BLaER1 (cell line): Measurements from ENCODE around the gene CCBE1.
A peak's percentile ranks its signal among the peaks of the same experiment; 100 is the strongest.

Experiments used
- H3K27ac ChIP-seq: shearing (Covaris generic); formaldehyde crosslinking; 2 replicates; pipeline ENCODE4 v1.8.1; 2022
- H3K27me3 ChIP-seq: shearing (Covaris generic); formaldehyde crosslinking; 2 replicates; pipeline ENCODE4 v1.8.1; 2022
- H3K36me3 ChIP-seq: shearing (Covaris generic); formaldehyde crosslinking; 2 replicates; pipeline ENCODE4 v1.8.1; 2022
- H3K4me1 ChIP-seq: shearing (Covaris generic); formaldehyde crosslinking; 2 replicates; pipeline ENCODE4 v1.8.1; 2022
- H3K4me2 ChIP-seq: shearing (Covaris generic); formaldehyde crosslinking; 2 replicates; pipeline ENCODE4 v1.8.1; 2022
- H3K4me3 ChIP-seq: shearing (Covaris generic); formaldehyde crosslinking; 2 replicates; pipeline ENCODE4 v1.8.1; 2022
- H3K9ac ChIP-seq: shearing (Covaris generic); formaldehyde crosslinking; 2 replicates; pipeline ENCODE4 v1.8.1; 2022
- H3K9me3 ChIP-seq: shearing (Covaris generic); formaldehyde crosslinking; 2 replicates; pipeline ENCODE4 v1.8.1; 2022
- H4K20me1 ChIP-seq: shearing (Covaris generic); formaldehyde crosslinking; 2 replicates; pipeline ENCODE4 v1.8.1; 2022
- Cebpa-rat ChIP-seq: shearing (Covaris generic); IDR thresholded peaks from 2 replicates; pipeline ENCODE4 v1.8.1; 2022

CCBE1 gene

DNA sequence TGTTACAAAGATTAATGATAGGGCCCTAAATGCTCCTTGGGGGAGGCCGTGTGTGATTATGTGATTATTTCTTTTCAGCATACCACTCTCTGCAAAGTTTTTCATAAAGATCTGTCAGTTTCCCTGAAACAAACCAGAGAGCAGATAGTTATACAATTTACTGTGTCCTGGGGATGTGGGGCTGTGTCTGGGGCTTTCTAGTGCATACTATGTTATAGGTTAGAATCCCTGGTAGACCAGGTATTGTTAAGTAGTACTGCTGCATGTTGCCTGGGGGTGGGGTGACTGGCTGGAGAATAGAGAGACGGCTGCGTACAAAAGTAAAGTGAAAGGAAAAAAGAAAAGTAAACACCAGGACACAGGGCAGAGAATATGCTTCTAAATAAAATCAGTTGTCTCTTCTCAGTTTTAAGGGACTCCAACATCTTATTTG, 3.3 kb upstream of the CCBE1 start:
- Histone ChIP-seq H3K4me3 (no peak overlapping the region), H3K9ac (no peak overlapping the region), H3K4me1 (no peaks in the 10 kb centered on the region), H3K27ac (no peak overlapping the region), H3K9me3 (peaks cover 16% of the 10 kb centered on the region), H3K4me2 (no peak overlapping the region), H3K27me3 (no peaks in the 10 kb centered on the region), H4K20me1 (no peaks in the 10 kb centered on the region), H3K36me3 (no peaks in the 10 kb centered on the region)
- TF ChIP-seq Cebpa-rat = no peak

GRCh38 chr18:59699750-59700534, 2.7 kb upstream of the CCBE1 start:
- H3K27me3 ChIP-seq = no peaks in the 10 kb centered on the region
- peaks cover 16% of the 10 kb centered on the region for H3K9me3 ChIP-seq
- H3K36me3 ChIP-seq = no peaks in the 10 kb centered on the region
- no peak overlapping the region for H3K27ac ChIP-seq
- no peaks in the 10 kb centered on the region for H3K4me1 ChIP-seq
- no peak overlapping the region for H3K4me3 ChIP-seq
- H4K20me1 ChIP-seq = no peaks in the 10 kb centered on the region
- TF ChIP-seq Cebpa-rat = no peak
- no peak overlapping the region for H3K9ac ChIP-seq
- no peak overlapping the region for H3K4me2 ChIP-seq

- Histone ChIP-seq H3K9me3 (peaks cover 16% of the 10 kb centered on the region), H3K4me3 (no peak overlapping the region), H4K20me1 (no peaks in the 10 kb centered on the region), H3K9ac (no peak overlapping the region), H3K4me1 (no peaks in the 10 kb centered on the region), H3K27me3 (no peaks in the 10 kb centered on the region), H3K27ac (no peak overlapping the region), H3K36me3 (no peaks in the 10 kb centered on the region), H3K4me2 (no peak overlapping the region)
- no peak for TF ChIP-seq Cebpa-rat
Observed at GRCh38 chr18:59699061-59699460, 1.8 kb upstream of the CCBE1 start.

- H3K27ac ChIP-seq = no peak overlapping the region
- no peaks in the 10 kb centered on the region; the same call in 1 of the 2 replicates for H3K4me1 ChIP-seq
- no peak overlapping the region for H3K4me2 ChIP-seq
- peaks cover 16% of the 10 kb centered on the region for H3K9me3 ChIP-seq
- H4K20me1 ChIP-seq = no peaks in the 10 kb centered on the region
- no peak overlapping the region for H3K4me3 ChIP-seq
- H3K36me3 ChIP-seq = no peaks in the 10 kb centered on the region
- no peaks in the 10 kb centered on the region for H3K27me3 ChIP-seq
- H3K9ac ChIP-seq = no peak overlapping the region
- TF ChIP-seq Cebpa-rat = no peak
Observed at GRCh38 chr18:59696311-59697235, 650 bp downstream of the CCBE1 start.

DNA sequence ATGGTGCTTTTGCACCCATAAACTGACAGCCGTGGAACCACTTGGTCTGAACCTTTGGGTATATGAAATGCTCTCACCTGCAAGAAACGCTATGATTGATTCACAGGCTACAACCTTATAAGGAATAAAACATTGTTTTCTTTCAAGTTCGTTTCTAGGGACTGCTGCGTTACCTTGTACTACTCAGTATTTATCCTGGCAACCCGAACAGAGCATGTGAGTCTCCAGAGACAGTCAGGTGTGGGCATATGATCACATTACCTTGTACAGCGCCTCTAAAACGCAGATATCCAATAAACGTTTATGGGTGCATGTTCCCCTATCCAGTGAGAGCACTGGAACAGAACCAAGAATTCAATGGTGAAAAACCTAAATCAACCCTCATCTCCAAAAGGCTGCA, 1.7 kb downstream of the CCBE1 start:
- peaks cover 16% of the 10 kb centered on the region for H3K9me3 ChIP-seq
- TF ChIP-seq Cebpa-rat = no peak
- peaks cover 7% of the 10 kb centered on the region for H3K4me1 ChIP-seq
- H3K9ac ChIP-seq = no peak overlapping the region
- no peaks in the 10 kb centered on the region for H3K27me3 ChIP-seq
- H3K4me2 ChIP-seq = no peak overlapping the region
- no peak overlapping the region for H3K27ac ChIP-seq
- H3K36me3 ChIP-seq = no peaks in the 10 kb centered on the region
- no peak overlapping the region for H3K4me3 ChIP-seq
- no peaks in the 10 kb centered on the region for H4K20me1 ChIP-seq

DNA sequence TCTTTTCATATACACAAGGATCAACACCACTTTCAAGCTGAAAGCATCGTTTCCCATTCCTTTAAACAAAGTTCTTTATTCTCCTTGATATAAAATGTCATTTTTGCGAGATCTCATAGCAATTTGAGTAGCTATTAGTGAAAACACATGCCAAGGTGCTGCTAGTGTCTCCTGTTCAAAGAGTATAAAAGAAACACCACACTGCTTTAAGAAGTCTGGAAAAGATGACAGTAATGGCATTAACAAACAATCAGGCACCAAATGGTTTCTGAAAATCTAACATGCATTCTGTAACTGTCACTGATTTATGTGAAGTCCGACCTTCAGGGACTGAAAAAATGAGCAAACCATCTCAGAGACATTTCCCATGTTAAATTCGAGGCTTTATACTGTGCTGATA, 2.4 kb downstream of the CCBE1 start:
- Histone ChIP-seq H4K20me1 (no peaks in the 10 kb centered on the region), H3K4me2 (no peak overlapping the region), H3K27me3 (no peaks in the 10 kb centered on the region), H3K27ac (no peak overlapping the region), H3K36me3 (no peaks in the 10 kb centered on the region), H3K4me3 (no peak overlapping the region), H3K4me1 (peaks cover 15% of the 10 kb centered on the region), H3K9me3 (peaks cover 16% of the 10 kb centered on the region), H3K9ac (no peak overlapping the region)
- no peak for TF ChIP-seq Cebpa-rat

DNA sequence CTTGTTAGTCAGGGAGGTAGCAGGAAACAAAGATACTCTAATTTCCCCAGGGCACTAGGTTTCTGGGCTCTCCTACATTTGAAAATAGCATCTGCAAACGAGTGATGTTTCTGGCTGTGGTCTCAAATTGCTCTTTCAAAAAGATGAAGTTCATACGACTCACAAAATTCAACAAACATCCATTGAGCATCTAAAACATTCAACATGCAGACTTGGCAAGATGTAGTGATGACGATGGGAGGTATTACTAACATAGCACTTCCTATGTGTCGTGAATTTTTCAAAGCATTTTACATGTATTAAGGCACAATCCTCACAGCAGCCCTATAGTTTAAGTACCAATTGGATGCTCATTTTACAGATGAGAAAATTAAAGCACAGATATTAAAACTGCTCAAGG, 5.2 kb downstream of the CCBE1 start:
- Histone ChIP-seq H3K4me1 (peaks cover 15% of the 10 kb centered on the region), H3K27ac (no peak overlapping the region), H3K27me3 (no peaks in the 10 kb centered on the region), H3K4me3 (no peak overlapping the region), H3K9me3 (peaks cover 9% of the 10 kb centered on the region), H3K4me2 (no peak overlapping the region), H3K9ac (no peak overlapping the region), H4K20me1 (no peaks in the 10 kb centered on the region), H3K36me3 (no peaks in the 10 kb centered on the region)
- TF ChIP-seq Cebpa-rat = no peak

DNA sequence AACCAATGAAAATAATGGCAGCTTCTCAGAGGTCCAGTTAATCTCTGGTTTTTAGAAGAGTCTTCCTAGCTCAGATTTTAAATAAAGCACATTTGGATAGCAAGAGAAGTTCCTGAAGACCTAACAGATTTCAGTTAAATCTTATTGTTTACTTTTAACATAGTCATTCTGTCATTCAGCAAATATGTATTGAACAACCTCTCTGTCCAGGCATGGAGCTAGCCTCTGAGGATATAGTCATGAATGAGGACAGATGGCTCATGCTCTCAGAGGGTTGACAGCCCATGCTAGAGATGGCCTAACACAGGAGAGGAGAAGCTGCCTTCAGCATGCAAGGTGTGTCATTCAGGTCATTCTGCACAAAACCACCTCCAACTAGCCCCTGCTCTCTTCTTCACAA, 6.2 kb downstream of the CCBE1 start:
- Histone ChIP-seq H3K27me3 (no peaks in the 10 kb centered on the region), H3K4me1 (peaks cover 15% of the 10 kb centered on the region), H3K4me2 (peak overlapping the region; percentile 50), H3K9ac (no peak overlapping the region), H3K27ac (no peak overlapping the region), H4K20me1 (no peaks in the 10 kb centered on the region), H3K4me3 (no peak overlapping the region), H3K36me3 (no peaks in the 10 kb centered on the region), H3K9me3 (no peaks in the 10 kb centered on the region)
- no peak for TF ChIP-seq Cebpa-rat

DNA sequence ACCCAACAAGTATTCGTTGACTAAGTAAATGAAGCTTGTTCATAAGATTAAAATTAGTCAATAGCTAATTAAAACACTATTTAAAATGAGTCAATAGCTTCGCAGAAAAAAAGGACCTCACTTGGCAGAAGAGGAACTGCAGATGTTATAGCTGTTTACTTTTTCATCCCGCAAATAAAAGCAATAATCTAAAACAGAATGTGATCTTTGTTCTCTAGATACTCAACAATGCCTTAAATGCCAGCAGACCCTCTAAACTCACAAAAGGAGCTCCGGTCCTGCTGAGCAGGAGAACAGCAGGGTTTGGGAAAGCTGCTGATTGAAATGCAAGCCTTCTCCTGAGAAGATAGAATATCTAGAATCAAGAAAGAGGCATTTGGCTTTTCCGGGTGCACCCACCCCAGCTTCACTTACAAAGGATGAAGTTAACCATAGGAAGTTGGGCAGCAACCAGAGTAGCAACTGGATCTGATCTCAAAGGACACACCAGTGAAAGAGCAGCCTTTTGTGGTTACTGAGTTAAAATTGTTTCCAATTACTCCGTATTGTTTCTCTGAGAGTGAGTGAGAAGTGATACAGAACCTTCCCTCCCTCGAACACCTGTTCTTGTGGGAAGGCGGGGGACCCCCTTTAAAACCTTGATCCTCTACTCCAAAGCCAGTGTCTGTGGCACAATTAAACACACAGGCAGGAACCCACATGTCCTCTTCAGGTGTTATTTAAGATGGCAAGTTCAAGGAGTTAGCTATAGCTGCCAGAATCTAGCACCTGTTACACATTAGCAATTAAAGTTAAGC, 6.8 kb downstream of the CCBE1 start:
- no peaks in the 10 kb centered on the region for H3K9me3 ChIP-seq
- H3K4me1 ChIP-seq = peaks cover 15% of the 10 kb centered on the region
- no peak overlapping the region for H3K27ac ChIP-seq
- H3K36me3 ChIP-seq = no peaks in the 10 kb centered on the region
- no peak overlapping the region for H3K4me3 ChIP-seq
- TF ChIP-seq Cebpa-rat = no peak
- no peaks in the 10 kb centered on the region for H3K27me3 ChIP-seq
- H3K9ac ChIP-seq = no peak overlapping the region
- H4K20me1 ChIP-seq = no peaks in the 10 kb centered on the region
- H3K4me2 ChIP-seq = peak overlapping the region; percentile 50
